GM18519 (cell line): ENCODE results near the gene MMP2.

Experiments
- ATAC-seq: cut with Tn5 transposase; IDR thresholded peaks from one replicate; pipeline ENCODE4 v1.9.1; 2021; ENCODE audit warnings: mild to moderate bottlenecking, moderate library complexity; ENCODE audit not compliant: unreplicated experiment, low FRiP score

The MMP2 gene

DNA sequence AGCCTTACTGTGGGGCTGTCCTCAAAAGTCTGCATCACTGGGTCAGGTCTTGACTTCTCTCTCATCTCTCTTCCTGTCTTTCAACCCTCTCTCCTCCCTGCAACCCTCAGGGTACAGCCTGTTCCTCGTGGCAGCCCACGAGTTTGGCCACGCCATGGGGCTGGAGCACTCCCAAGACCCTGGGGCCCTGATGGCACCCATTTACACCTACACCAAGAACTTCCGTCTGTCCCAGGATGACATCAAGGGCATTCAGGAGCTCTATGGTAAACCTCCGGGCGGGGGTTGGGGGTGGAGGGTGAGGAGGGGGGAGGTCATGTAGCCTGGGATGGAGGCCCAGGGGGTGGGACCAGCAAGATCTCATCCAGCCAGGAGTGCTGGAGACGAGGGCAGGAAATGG is 12.7 kb downstream of the MMP2 start:
- ATAC-seq = no peak

- ATAC-seq = no peak
These were observed 13.9 kb downstream of the MMP2 start for GRCh38 chr16:55492756-55493380.

GRCh38 chr16:55494994-55495421 is 16.0 kb downstream of the MMP2 start:
- ATAC-seq = no peak

DNA sequence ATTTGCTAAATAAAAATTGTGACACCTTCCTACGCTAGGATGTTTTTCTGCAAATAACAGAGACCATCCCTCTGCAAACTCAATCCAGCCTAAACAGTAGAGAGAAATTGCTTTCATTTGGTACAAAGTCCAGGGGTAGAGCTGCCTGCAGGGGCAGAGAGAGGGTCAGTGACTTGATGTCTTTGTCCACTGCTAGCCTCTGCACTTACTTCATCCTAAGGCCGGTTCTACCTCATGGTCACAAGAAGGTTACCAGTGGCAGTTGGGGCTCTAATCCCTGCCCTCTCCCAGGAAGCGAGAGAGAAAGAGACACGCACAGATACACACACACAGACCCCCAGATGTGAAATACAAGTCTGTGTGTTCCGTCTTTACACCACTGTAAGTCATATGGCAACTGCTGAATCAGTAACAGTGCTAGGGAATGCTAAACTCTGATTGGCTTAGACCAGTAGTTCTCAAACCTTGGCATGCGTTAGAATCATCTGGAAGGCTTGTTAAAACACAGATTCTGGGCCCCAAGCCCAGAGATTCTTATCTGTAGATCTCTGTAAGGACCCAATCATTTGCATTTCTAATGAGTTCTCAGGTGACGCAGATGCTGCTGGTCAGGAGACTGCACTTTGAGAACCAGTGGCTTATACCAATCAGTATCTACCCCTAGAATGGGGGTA is 16.8 kb downstream of the MMP2 start:
- no peak for ATAC-seq

GRCh38 chr16:55496509-55497145 is 17.6 kb downstream of the MMP2 start:
- ATAC-seq = no peak

DNA sequence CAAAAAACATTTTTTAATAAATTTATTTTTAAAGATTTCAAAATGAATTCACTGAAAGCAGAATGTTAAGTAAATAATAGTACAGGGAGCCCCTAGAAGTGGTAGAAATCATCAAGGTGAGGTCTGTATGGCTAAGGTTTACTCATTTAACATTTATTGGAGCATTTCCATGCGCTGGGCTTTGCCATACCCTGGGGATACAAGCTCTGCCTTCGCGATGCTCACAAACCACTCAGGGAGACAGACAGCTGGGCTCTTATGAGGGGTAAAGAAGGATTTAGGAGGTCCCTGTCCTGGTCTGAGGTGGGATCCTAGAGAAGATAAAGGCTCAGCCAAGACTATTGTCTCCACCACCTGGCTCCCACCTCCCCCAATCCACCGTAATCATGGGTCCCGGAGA is 18.6 kb downstream of the MMP2 start:
- no peak for ATAC-seq

DNA sequence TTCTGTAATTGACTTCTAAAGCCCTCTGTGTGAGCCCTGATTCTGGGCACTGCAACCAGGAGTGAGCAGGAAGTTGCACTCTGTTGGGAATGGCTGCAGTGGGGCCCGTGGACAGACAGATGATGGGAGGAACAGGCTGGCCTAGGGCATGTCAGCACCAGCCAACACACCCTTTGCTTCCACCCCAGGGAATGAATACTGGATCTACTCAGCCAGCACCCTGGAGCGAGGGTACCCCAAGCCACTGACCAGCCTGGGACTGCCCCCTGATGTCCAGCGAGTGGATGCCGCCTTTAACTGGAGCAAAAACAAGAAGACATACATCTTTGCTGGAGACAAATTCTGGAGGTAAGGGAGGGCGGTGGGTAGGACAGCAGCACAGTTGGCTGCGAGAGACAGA is 19.1 kb downstream of the MMP2 start:
- ATAC-seq = no peak

DNA sequence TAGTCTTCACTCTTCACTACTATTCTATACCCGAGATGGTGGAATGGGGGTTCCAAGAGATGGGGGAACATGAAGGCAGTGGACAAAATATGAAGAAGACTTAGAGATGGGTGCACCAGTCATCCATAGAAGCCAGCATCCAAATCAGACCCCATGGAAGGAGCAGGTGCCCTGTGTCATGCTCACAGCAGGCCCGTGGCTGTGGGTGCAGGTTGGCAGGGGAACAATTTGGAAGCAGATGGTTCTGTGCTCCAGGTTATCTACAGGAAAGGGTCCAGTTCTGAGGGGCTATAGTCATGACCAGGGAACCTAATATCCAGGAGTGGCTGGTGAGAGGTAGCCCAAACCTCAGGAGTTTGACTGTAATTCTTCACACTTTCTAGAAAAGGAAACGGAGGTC is 20.3 kb downstream of the MMP2 start:
- ATAC-seq = no peak

DNA sequence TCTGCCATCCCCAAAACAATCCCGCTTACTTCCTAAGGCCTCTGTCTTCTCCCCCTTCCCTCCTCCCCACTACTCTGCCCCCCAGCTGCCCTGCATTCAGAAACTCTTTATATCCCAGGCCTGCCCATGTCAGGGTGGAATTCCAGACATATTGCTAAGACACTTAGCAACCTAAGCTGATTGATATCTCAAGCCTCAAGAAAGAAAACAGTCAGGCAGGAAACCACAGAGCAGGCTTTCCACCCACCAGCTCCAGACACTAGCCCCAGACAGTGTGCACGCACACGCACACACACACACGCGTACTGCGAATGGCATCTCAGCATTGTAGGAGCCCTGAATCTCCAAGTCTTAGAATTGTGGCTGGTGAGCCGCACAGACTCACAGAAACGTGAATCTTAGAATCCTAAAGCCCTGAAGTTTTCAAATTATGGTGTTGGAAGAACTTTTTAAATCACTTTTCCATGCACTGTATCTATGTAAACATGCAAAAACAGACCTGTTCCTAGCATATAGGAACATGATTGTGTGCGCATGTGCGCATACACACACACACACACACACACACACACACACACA is 21.0 kb downstream of the MMP2 start:
- ATAC-seq = no peak

GRCh38 chr16:55500530-55501011 is 21.6 kb downstream of the MMP2 start:
- no peak for ATAC-seq

DNA sequence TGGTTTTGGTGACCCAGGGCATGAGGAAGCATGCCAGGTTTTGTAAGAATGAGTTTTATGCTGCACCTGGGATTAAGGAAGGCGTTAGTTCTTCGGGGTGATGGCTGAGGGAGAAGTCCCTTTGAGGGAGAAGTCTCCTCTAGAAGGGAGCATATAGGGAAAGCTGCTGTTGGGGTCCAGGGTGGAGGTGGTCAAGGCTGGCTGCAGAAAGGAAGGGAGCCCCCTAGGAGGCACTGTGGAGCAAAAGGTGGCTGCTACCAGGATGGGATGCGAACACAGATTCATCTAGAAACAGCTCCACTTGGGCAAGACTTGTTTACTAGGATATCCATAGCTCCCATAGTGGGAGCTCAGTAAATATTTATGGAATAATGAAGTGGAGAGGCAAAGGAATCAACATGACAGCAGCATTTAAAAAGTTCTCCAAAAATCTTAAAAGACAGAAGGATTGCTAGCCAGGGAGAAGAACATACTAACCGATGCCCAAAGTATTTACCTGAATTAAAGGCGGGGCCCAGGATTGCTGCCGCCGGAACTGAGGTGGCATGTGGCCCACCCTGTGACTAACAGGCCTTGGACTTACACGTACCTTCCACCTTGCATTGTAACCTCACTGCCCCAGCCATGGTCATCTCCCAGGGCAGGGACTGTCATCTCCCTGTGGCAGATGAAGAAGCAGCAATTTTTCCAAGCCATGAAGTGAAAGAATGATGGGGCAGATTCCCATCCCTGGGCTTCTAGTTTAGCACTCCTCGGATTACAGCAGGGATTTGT is 22.7 kb downstream of the MMP2 start:
- ATAC-seq = no peak

GRCh38 chr16:55502801-55503366 is 23.9 kb downstream of the MMP2 start:
- no peak for ATAC-seq

DNA sequence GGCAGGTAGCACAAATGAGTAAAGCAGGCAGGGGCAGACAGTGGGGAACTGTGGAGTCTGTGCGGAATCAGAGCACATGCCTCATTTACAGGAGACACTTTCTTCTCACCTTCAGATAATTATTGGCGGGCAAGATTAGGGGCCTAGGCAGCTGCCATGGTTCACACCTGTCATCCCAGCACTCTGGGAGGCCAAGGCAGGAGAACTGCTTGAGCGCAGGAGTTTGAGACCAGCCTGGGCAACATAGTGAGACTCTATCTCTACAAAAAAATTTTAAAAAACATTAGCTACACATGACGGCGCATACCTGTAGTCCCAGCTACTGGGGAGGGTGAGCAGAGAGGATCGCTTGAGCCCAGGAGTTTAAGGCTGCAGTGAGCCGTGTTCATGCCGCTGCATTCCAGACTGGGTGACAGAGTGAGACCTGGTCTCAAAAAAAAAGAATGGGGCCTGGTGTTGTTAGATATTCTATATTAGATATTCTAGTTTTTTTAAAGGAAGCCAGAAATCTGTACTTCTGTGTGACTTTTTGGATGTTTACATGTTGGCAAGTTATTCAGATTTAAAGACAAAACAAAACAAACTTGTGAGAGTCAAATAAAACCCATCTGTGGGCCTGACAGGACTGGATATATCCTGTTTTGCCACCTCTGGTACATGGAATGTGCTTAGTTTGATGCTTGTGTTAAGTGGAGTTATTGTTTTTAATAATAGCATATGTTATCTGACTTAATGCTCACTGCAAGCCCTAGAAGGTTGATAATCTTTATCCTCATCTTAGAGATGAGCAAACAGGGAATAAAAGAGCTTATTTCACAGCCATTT is 24.9 kb downstream of the MMP2 start:
- ATAC-seq = no peak

DNA sequence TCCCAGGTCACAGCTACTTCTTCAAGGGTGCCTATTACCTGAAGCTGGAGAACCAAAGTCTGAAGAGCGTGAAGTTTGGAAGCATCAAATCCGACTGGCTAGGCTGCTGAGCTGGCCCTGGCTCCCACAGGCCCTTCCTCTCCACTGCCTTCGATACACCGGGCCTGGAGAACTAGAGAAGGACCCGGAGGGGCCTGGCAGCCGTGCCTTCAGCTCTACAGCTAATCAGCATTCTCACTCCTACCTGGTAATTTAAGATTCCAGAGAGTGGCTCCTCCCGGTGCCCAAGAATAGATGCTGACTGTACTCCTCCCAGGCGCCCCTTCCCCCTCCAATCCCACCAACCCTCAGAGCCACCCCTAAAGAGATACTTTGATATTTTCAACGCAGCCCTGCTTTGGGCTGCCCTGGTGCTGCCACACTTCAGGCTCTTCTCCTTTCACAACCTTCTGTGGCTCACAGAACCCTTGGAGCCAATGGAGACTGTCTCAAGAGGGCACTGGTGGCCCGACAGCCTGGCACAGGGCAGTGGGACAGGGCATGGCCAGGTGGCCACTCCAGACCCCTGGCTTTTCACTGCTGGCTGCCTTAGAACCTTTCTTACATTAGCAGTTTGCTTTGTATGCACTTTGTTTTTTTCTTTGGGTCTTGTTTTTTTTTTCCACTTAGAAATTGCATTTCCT is 26.5 kb downstream of the MMP2 start:
- ATAC-seq = no peak

- no peak for ATAC-seq
These were observed 27.1 kb downstream of the MMP2 start for GRCh38 chr16:55506083-55506482.

GRCh38 chr16:55506708-55507107 is 27.7 kb downstream of the MMP2 start:
- no peak for ATAC-seq

DNA sequence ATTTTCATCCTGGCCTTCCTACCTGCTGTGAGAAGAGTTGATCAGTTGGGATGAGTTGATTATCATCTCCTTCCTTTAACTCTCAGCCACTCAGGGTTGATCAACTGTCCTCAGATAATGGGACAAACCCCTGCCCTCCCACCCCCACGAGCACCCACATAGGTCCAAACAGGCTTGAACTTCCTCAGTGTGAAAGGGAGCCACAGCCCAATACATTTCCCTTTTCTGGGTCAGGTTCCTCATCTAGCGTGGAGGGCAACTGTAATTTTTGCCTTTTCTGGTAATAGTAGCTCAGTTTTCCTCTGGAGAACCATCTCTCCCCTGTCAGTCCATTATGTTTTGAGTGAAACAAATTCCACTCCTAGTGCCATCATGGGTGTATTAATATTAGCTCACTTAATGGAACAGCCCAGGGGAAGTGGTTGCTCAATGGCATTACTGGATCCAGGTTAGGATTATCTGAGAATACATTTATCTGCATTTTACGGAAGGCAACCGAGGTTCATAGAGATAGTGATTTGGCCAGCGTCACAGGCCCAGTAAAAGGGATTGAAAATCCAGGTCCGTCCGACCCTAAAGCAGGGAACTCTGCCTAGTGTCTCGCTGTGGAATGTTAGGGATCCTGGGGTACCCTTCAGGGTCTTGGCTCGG is 29.4 kb downstream of the MMP2 start:
- no peak for ATAC-seq
